MV-4-11 (cell line): ENCODE results near the gene CTNNB1.
"Not testable (repeated sequence)": the region's sequence is repeated elsewhere in the genome, so short reads cannot be mapped to it uniquely, and the experiment has no call there.

Experiments used
- DNase-seq: peaks from one replicate; lab custom pipeline; 2025; lab: John Stamatoyannopoulos, UW

CTNNB1 gene

DNA sequence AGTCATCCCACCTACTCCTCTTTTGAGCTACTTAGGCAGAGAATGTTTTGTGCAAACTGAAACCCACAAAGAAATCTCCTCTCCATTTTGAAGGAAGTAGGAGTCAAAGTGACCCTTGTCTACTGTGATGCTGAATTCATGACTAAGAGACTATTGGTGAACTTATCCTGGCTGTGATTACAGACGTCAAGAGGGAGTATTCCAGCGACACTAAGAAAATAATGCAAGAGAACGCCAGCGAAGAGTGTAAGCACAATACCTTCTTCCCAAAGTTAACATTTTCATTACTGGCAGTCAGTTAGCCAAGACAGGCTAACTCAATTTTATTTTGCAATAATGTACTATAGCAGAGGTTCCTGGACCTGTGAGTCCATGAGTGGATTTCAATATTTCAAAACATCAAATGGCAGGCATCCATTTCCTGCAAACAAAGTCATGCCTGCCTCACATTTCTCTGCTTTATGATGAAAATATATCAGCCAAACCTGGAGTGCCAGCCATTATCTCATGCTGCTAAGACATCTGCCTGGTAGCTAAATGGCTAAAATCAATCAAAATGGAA is 59.0 kb downstream of the CTNNB1 start:
- DNase-seq = no peak

DNA sequence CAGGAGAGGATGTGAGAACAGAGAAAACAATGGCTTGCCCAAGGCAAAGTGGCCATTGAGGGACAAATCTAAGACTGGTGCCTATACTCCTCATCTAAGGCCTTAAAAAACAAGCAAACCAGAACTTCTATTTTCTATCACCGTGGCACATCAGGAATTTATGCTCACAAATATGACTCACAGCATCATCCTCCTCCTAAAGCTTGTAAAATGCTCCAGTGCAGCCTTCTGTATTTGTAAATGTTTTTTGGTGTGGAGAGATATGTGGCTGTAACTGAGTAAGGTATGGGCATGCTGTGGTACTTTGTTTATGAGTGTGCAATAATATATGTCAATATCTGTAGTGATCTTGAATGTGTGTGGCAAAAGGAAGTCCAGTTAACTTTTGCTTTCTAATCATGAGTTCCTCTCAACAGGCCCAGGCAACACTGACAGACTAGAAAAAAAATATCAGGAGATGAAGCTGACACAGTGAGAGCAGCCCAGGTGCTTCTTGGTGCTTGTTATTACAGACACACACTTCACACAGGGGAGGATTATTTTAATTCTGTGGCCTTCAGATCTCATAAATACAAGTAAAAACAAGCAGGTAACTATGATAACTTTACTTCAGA is 60.3 kb downstream of the CTNNB1 start:
- no peak for DNase-seq

DNA sequence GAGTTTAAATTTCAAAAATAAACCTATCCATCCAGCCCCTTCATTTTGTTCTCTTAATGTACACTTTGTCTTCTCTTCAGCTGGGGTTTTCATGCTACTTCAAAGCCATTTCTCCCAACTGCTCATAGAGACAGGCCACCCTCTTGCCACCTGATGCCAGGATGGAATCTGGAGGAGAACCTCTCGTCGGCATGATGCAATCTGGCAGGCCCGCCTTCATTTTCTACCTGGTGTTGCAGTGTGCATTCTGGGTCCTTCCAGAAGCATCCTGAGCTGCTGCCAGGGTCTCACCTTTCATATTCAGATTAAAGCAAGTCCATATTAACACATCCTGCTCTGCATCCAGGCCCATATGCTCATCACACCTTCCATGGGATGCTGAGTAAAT is 60.8 kb downstream of the CTNNB1 start:
- DNase-seq = no peak

DNA sequence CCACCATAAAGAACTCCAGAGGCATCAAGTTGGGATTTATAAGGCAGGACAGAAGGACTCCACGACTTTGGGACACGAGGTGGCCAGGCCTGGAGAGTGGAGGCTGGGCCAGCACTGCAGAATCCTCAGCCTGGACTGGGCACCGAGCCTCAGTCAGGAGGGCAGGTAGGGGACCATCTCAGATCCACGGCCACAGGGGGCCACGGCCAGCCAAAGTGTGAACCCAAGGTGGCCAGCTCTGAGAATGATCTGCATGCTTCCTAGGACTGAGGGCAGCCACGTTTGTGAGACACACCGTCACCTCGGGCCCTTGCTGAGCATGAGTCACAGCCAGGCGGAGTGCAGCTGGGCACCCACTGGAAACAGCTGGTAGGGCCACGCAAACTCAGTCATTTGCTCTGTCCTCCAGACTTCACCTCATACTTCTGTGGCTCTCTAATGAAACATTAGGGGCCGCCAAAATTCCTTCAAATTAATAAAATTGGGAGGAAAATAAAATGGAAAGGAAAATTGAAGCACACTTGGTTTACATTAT is 65.8 kb downstream of the CTNNB1 start:
- no peak for DNase-seq

DNA sequence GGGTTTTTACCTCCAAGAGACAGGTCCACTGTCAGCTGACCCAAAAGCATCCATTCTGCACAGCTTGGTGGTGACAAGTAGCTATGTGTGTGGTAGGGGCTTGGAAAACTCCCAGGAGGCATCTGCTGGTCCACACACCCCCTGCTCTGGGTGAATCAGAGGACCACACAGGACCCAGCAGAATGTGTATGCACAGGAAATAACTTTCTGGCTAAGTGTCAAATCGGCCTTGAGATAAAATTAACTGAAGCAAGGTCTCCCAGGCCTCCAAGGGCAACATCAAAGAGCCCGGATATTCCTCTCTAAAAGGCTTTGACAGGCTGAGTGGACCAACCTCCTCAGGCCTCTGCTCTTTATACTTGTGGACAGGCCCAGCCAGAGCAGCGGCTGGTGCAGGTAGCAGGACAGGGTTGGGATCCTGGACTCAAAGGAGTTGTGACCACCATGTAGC is 66.5 kb downstream of the CTNNB1 start:
- DNase-seq = no peak

DNA sequence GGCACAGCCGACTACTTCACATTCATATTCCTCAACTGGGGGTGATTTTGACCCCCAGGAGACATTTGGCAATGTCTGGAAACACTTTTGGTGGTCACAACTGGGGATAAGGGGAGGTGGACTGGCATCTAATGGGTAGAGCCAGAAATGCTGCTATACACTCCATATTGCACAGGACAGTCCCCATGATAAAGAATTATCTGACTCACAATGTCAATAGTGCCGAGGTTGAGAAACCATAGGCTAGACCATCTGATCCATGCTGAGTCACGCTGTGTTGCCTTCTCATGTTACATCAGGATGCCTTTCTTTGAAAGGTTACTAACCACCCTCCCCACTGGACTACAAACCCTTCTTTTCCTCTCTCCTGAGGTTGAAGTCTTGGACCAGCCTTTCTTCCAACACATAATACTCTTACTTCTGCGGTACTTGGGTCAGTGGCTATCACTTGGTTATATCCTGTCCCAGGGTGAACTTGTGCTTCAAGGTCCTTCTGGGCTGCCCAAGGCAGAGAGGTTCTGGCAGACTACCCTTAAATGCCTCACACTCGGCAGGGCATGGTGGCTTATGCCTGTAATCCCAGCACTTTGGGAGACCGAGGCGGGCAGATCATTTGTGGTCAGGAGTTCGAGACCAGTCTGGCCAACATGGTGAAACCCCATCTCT is 68.8 kb downstream of the CTNNB1 start:
- DNase-seq = peak; percentile 61

DNA sequence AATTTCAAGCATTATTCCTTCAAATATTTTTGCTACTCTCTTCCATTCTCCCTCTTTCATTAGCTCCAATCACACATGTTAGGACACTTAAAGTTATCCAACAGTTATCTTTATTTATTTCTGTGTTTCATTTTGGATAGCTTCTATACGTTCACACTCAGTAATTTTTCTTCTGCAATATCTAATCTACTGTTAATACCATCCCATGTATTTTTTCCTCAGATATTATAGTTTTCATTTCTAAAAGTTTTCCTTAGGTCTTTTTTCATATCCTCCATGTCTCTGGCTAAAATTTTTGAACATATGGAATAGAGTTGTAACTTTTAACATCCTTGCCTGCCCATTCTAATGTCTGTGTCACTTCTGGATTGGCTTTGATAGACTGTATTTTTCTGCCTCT is 73.4 kb downstream of the CTNNB1 start:
- DNase-seq = no peak

DNA sequence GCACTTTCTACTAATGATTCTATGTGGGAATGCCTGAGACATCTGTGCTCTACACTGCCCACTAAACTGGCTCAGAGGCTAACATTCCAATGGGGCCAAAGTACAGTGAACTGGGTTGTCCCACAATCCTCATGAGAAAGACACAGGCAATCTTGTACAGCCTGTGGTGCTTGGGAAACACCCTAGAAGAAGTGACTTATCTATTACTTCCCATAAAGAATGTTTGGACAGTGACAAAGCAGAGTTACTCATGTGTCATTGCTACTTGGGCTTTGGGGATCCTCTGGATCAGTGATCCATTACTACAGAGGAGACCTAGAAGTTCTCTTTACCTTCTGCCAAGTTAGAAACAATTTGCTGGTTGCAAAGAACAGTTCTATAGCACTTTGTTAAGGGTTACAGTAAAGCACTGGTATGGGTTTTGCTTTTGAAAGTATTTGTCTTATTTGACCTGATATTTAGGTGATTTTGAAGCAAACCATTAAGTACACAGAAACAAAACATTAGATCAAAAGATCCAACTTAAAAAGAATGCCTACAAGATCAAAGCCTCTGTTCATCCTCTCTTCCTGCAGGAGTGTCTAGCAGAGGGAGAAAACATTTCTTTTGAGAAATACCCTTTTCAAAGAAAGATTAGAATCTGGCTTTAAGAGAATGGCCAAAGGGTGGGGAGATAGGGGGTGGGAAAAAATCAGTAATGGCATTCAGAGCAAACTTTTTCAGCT is 75.8 kb downstream of the CTNNB1 start:
- no peak for DNase-seq

DNA sequence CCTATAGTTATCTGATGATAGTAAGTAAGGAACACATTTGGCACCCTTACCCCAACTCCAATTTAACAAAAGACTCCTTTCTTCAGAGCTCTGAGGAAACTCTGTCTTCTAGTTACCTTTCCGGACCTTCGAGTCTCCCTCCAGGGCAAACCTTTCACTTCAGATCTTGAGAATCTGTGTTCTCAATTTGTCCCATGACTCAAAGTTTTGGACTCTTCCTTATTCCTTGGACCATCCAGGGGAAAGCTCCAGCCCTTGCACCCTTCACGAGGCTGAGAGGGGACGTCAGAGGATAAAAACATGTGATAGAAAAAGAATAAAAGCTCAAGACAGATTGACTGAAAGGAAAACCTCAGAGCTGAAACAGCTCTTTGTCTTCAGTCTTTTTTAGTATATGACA is 76.9 kb downstream of the CTNNB1 start:
- DNase-seq = no peak

DNA sequence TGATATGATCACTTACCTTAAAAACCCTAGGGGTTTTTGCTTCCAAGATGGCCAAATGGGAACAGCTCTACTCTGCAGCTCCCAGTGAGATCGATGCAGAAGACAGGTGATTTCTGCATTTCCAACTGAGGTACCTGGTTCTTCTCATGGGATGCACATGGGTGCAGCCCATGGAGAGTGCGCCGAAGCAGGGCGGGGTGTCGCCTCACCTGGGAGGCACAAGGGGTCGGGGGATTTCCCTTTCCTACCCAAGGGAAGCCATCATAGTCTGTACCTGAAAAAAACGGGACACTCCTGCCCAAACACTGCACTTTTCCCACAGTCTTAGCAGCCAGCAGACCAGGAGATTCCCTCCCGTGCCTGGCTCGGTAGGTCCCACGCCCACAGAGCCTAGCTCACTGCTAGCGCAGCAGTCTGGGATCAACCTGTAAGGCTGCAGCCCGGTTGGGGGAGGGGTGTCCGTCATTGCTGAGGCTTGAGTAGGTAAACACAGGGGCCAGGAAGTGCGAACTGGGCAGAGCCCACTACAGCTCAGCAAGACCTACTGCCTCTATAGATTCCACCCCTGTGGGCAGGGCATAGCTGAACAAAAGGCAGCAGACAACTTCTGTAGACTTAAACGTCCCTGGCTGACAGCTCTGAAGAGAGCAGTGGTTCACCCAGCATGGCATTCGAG is 78.6 kb downstream of the CTNNB1 start:
- no peak for DNase-seq

DNA sequence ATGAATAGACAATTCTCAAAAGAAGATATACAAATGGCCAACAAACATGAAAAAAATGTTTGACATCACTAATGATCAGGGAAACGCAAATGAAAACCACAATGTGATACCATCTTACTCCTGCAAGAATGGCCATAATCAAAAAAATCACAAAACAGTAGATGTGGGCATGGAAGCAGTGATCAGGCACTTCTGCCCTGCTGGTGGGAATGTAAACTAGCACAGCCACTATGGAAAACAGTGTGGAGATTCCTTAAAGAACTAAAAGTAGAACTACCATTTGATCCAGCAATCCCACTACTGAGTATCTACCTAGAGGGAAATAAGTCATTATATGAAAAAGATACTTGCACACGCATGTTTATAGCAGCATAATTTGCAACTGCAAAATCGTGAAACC is 85.6 kb downstream of the CTNNB1 start:
- not testable (repeated sequence) for DNase-seq

DNA sequence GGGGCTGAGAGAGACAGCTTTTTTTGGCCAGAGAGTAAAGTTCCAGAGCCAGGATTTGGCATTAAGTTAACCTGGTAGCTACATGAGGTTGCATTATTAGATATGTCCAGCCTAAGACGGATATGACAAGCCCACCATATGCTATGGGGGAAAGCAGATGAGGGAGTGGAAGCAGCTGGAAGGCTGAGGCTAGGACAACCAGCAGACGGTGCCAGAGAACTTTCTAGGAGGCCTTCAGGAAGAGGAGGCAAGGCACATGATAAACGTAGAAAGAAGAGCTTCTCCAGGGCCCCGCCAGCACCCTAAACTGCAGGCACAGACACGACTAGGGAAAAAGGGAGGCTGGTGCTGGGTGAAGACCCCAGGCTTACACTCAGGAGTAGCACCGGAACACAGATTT is 87.0 kb downstream of the CTNNB1 start:
- no peak for DNase-seq

DNA sequence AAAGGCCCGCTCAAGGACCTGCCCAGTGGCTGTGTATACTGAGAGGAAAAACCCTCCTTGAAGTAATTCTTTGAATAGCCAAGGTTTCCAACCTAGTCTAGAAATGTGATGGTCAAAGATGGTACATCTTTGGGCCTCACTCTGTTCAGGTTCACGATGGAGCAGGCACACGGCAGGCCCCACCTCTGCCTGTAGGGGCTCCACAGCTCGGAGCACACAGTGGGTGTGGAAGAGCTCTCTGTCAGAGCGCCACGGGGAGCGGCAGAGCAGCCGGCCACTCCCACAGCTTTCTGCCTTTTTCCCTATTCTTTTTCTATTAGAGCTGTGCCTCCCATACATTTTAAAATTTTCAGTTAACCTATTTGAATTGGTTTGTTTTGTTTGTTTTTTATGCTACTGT is 89.5 kb downstream of the CTNNB1 start:
- DNase-seq = no peak
